ENCODE results near the gene SUMF1. TPM values are rescaled to one million over a fixed set of nuclear protein-coding genes. Genes with fewer than 3 reads are reported as not detected.
A peak's percentile ranks its signal among the peaks of the same experiment; 100 is the strongest.

SUMF1 gene
- total RNA-seq, 1 experiment from 2014 or later = 79.1 TPM

DNA sequence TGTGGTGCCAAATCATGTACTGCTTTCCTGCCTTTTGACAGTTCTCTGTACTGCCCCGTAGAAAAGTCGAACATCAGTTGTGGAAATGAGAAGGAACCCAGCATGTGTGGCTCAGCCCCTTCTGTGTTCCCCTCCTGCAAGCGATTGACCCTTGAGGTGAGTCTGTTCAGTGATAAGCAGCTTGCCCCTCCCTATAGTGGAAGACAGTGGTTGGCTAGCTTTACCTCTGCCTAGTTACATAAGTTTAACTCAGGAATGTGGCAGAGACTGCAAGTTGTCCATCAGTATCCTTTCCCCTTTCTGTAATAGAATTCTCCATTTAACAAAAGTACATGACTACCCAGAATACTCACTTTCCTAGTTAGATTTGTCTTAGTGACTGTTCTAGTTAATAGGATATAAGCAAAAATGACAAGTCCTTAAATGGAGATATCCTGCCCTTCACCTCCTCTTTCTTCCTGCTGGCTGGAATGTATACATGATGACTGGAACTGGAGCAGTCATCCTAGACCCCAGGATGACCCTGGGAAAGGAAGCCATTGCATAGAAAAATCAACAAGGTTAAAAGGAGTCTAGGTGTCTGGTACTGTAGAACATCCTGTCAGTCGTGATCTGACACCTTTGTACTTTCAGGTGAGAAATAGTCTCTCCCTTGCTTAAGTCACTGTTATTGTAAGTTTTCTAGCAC is 153.3 kb downstream of the SUMF1 start:
- H3K4me2 ChIP-seq (ENCODE audit: low read length) = no peak overlapping the region
- CTCF ChIA-PET = no interaction called here
- 0 out of 2 replicates have a peak, but pooled peaks have one; percentile 22 for ATAC-seq

DNA sequence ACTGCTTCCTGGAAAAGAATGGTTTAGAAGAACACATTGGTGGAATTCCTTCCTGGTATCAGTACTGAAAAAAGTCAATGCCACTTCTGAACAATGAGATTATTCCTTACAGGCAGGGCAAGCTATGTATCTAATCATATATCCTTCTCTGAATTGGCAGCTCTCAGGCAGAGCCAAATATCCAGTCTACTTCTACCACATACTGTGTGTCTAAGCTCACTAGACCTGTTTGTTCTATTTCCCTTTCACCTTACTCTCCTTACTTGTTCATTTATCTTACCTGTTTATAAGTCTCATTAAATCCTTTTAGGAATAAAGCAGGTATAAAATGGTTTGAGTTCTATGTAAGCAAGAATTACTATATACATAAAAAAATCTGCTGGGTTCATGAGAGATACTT is 155.6 kb downstream of the SUMF1 start:
- ChIA-PET CTCF (no interaction called here), POLR2A (ENCODE audit: unreplicated experiment) (no interaction called here)
- H3F3A ChIP-seq (ENCODE audit: low read length, unreplicated experiment) = no peaks in the 10 kb centered on the region
- no peak overlapping the region for H3K27ac ChIP-seq (ENCODE audit: low read length)
- no peak overlapping the region for H2AFZ ChIP-seq (ENCODE audit: low read length)
- H4K20me1 ChIP-seq (ENCODE audit: low read length) = no peaks in the 10 kb centered on the region
- H3K27me3 ChIP-seq (ENCODE audit: low read length) = no peaks in the 10 kb centered on the region
- intact Hi-C loops (cut with micrococcal nuclease) = no loop called here
- no peaks in the 10 kb centered on the region for H3K79me2 ChIP-seq (ENCODE audit: low read length)
- H3K4me1 ChIP-seq (ENCODE audit: insufficient read depth, low read length) = no peaks in the 10 kb centered on the region
- TF ChIP-seq EZH2 (IDR thresholded peaks at IDR 0.05; ENCODE audit: low read length, unreplicated experiment) = no peak
- TF ChIP-seq, protein P1, sequence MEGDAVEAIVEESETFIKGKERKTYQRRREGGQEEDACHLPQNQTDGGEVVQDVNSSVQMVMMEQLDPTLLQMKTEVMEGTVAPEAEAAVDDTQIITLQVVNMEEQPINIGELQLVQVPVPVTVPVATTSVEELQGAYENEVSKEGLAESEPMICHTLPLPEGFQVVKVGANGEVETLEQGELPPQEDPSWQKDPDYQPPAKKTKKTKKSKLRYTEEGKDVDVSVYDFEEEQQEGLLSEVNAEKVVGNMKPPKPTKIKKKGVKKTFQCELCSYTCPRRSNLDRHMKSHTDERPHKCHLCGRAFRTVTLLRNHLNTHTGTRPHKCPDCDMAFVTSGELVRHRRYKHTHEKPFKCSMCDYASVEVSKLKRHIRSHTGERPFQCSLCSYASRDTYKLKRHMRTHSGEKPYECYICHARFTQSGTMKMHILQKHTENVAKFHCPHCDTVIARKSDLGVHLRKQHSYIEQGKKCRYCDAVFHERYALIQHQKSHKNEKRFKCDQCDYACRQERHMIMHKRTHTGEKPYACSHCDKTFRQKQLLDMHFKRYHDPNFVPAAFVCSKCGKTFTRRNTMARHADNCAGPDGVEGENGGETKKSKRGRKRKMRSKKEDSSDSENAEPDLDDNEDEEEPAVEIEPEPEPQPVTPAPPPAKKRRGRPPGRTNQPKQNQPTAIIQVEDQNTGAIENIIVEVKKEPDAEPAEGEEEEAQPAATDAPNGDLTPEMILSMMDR (conservative IDR thresholded peaks at IDR 0.05; ENCODE audit: low read depth, low read length) = no peak
- TF ChIP-seq EZH2phosphoT487 (IDR thresholded peaks at IDR 0.05; ENCODE audit: borderline replicate concordance, low read length) = no peak
- no peak for DNase-seq
- no peak overlapping the region for H3K4me3 ChIP-seq (ENCODE audit: low read length)
- ATAC-seq = 0 out of 2 replicates have a peak, but pooled peaks have one; percentile 10
- no TSS peak for BruUV-seq (replicated peaks)
- no peaks in the 10 kb centered on the region for H3K9me2 ChIP-seq (replicated peaks; ENCODE audit: low read length)
- H3K9me3 ChIP-seq (ENCODE audit: low read length) = no peaks in the 10 kb centered on the region
- H3K36me3 ChIP-seq (ENCODE audit: low read depth, low read length) = 0 out of 2 replicates have a peak, but pooled peaks cover 5% of the 10 kb centered on the region
- no peak overlapping the region for H3K4me2 ChIP-seq (ENCODE audit: low read length)
- H3K9ac ChIP-seq (ENCODE audit: low read length) = no peak overlapping the region

More for the DNA sequence above, 153.3 kb downstream of the SUMF1 start:
- intact Hi-C loops (cut with micrococcal nuclease) = no loop called here
- no peak overlapping the region for H3K27ac ChIP-seq (ENCODE audit: low read length)
- no peak overlapping the region for H3K4me3 ChIP-seq (ENCODE audit: low read length)
- peak; percentile 42 for DNase-seq
- H2AFZ ChIP-seq (ENCODE audit: low read length) = no peak overlapping the region
- H3K9ac ChIP-seq (ENCODE audit: low read length) = no peak overlapping the region
- H4K20me1 ChIP-seq (ENCODE audit: low read length) = no peaks in the 10 kb centered on the region
- no peaks in the 10 kb centered on the region for H3K79me2 ChIP-seq (ENCODE audit: low read length)
- TF ChIP-seq EZH2 (IDR thresholded peaks at IDR 0.05; ENCODE audit: low read length, unreplicated experiment) = no peak
- TF ChIP-seq, protein P1 (conservative IDR thresholded peaks at IDR 0.05; ENCODE audit: low read depth, low read length) = no peak
- no peak for TF ChIP-seq EZH2phosphoT487 (IDR thresholded peaks at IDR 0.05; ENCODE audit: borderline replicate concordance, low read length)
- H3K27me3 ChIP-seq (ENCODE audit: low read length) = no peaks in the 10 kb centered on the region
- no peaks in the 10 kb centered on the region for H3K9me2 ChIP-seq (replicated peaks; ENCODE audit: low read length)
- no peaks in the 10 kb centered on the region for H3K9me3 ChIP-seq (ENCODE audit: low read length)
- H3F3A ChIP-seq (ENCODE audit: low read length, unreplicated experiment) = no peaks in the 10 kb centered on the region
- POLR2A ChIA-PET (ENCODE audit: unreplicated experiment) = no interaction called here
- no TSS peak for BruUV-seq (replicated peaks)
- H3K4me1 ChIP-seq (ENCODE audit: insufficient read depth, low read length) = no peaks in the 10 kb centered on the region
- 0 out of 2 replicates have a peak, but pooled peaks cover 5% of the 10 kb centered on the region for H3K36me3 ChIP-seq (ENCODE audit: low read depth, low read length)

Other genes starting within 250 kb of the SUMF1 start
- 12.8 and 17.5 TPM in 2 replicates for gene SETMAR, start 163.9 kb downstream of the SUMF1 start, total RNA-seq (2014; rRNA removed)
- gene ITPR1, start 26.1 kb upstream of the SUMF1 start, total RNA-seq (2014; rRNA removed) = 48.5 and 57.5 TPM in 2 replicates

Data from PC-3 (cell line).